ENCODE measurements around the gene SCN5A.

The SCN5A gene

DNA sequence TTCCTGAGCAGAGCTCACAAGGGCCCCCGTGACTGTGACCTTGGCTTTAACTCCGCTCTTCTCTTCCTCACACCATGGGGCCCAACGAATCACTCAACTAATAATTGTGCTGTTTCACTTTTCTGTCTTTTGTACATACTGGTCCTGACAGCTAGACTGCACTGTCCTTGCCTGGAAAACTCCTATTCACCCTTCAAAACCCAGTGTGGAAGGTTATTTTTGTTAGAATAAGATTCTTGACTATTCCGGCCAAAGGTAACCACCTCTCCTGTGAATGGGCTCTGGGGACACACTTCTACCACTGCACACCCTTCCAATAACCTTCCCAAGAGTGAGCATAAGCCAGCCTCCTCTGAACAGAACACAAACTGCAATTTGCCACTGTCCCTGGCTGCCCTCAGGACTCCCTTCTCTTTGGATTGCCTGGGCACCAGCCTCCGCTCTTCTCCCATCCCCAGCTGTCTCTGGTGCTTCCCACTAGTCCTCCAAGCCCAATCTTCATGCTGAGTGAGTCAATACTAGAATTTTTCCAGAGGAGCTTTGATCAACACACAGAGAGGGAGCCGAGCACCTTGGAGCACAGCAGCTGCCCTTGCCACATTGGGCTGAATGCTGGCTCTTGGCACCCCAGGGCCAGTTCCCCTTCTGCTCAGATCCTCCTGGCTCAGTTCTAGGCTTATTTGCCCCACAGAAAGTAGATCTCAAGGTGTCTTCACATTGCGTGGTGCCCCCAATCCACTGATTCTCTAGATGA, 2.1 kb downstream of the SCN5A start:
- DNase-seq (ENCODE audit: low spot score), result no peak

DNA sequence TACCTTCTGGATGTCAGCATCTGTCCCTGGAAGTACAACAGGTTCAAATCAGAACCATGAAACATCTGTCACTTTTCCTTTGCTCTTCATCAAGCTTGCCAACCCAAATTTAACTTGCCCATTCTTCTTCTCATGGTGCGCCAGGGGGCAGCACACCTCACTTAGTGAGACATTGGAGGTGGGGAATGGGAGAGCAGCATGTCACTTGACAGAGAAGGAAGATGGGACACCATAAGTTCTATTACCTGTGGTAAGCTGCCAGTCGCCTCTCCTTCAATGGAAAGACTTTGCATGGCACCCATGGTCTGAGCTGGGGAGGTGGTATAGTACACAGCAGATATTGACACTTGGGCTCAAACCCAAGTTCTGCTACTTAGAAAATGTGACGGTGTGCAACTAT, 2.9 kb downstream of the SCN5A start:
- DNase-seq (ENCODE audit: low spot score), result no peak

DNA sequence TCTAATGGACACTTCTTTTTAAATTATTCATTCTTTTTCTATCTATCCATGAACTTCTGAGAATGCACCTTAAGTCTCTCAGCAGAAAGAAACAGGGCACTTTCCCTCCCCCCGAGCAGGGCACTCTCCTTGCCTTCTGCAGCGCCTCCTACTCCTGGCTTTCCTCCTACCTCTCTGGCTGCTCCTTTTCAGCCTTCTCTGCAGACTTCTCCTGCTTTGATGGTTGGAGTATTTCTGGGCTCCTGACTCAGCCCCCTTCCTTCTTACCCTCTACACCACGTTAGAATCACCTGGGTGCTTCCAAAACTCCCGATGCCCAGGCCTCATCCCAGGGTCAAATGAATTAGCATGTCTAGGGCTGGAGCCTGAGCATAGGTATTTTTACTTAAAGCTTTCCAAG, 3.4 kb downstream of the SCN5A start:
- no peak for DNase-seq (ENCODE audit: low spot score)

DNA sequence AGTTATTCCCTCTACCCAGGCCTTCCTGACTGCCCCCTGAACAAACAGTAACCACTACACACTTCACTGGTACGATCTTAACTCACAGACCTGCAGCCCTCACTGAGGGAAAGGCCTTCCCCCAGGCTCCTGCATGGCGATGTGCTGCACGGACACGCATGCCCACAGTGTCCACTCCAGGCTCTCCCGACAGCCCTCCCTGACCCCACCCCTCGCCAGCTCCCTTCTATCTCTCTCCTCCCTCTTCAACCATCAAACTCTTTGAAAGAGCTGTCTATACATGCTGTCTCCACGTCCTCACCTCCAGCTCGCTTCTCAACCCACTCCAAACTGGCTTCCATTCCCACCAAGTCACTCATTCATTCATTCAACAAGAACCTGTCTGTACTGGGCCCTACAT, 3.9 kb downstream of the SCN5A start:
- DNase-seq (ENCODE audit: low spot score), result no peak

DNA sequence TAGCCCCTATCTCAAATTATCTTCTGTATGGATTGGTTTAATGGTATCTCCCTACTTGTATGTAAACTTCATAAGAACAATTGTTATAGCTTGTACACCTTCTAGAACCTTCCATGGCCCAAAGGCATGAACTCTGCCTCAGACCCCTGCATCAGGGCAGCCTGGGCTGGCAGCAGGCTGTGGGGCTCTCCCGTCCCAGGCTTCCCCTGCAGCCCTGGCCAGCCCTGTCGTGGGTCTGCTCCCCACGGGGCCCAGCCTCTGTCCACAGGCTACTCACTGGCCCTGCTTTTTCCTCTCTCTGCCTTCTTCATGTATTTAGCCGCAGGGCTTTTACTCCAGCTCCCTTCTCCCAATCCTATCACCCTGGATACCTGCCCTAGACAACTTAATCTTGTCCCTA, 4.4 kb downstream of the SCN5A start:
- DNase-seq (ENCODE audit: low spot score), result no peak

DNA sequence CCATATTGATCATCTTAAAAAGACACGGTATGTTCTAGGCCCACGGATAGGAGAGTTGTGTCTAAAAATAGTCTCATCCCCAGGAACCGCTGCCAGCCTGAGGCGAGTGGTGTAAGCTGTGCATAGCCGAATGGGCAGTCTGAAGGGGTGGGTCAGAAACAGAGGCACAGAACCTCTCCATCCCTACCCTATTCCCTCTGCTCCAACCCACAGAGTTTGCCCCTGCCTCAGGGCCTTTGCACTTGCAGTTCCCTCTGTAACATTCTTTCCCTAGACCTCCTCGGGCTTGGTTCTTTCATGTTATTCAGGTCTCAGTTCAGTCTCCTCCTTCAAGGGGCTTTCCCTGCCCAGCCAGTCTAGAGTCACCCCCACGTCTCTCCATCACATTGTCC, 4.8 kb downstream of the SCN5A start:
- no peak for DNase-seq (ENCODE audit: low spot score)

DNA sequence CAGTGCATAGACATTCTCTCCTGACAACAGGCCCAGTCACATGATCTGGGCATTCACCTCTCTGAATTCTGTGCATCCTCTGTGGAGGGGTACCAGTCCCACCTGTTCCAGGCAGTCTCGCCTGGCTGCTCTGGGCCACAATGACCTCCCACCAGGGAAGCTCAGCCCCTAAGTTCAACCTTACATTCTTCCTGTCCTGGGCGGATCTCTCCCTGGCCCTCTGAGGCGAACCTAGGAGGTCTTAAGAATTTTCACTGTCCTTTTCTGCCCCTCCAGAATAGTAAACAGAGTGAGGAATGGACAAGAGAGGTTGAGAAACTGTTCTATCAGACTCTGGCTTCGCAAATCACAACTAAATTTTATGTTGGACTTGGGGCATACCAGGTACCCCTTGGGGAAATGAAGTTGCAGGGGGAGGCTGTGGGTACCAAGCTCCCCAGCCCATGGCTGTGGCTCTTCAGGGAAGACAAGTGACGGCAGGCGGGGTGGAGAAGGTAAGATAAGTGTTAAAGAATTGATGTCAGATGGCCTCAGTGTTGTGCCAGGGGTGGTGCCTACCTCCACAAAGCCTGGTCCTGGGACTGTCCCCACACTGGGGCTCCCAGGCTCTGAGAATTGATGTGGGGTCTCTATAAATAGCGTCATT, 5.3 kb downstream of the SCN5A start:
- no peak for DNase-seq (ENCODE audit: low spot score)

DNA sequence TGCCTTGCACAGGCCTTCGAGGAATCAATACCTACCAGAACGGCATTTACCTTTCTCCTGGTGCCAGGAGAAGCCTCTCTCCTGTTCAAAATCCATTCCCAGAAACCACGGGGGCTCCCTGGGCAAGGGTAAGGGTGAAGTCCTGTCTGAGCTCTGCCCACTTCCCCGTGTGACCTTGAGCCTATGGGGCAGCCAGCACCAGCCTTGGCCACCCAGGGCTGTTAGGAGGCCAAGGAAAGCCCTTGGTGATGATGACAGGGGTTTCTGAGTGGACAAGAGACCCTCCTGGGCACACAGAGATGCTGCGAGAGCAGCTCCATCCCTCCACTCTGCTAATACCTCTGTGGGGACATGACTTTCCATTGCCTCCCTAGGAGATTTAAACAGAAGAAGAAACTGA, 5.9 kb downstream of the SCN5A start:
- no peak for DNase-seq (ENCODE audit: low spot score)

DNA sequence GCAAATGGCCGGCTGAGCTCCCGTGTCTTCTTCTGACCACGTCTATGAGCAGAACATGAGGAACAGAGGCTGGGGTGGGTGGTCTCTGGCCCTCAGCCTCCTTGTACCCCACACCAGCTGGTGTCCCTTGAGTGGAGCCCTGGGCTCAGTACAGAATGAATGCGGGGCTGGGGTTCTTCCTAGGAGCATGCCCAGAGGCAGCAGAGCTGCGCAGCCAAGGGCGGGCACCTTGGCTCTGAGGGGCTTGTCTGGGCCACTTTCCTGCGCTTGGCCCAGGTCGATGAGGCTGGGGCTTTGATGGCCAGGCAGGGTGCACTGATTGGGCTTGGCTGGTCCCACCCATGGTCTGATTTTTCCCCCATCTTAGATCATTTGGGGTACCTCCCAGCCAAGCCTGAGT, 6.4 kb downstream of the SCN5A start:
- DNase-seq (ENCODE audit: low spot score), result no peak

DNA sequence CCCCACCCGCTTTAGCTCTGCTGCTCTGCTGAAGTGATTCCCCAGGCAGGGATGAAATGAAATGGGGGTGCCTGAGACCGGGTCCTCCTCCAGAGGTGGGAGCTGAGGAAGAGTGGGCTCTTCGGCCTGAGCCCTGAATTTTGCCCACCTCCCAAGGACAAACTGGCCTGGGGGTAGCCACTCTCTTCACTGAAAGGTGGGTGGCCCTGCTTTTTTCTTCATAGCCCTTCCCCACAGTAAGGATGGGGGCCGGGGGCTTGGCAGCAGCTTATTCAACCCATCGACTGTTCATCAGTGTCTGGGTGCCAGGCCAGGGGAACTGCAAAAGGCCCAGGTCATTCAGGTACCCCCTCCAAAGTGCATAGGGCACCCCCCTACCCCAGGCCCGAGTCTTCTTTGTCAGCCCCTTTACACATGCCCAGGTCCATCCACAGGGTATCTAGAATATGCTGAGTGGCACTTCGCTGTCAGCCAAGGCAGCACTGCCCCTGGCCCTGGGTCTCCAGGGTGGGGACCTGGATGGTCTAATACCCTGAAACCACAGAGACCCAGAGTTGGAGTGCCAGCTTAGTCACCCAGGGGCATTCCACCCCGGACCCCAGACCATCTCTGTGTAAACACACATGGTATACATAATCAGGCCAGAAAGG, 7.9 kb downstream of the SCN5A start:
- no peak for DNase-seq (ENCODE audit: low spot score)

DNA sequence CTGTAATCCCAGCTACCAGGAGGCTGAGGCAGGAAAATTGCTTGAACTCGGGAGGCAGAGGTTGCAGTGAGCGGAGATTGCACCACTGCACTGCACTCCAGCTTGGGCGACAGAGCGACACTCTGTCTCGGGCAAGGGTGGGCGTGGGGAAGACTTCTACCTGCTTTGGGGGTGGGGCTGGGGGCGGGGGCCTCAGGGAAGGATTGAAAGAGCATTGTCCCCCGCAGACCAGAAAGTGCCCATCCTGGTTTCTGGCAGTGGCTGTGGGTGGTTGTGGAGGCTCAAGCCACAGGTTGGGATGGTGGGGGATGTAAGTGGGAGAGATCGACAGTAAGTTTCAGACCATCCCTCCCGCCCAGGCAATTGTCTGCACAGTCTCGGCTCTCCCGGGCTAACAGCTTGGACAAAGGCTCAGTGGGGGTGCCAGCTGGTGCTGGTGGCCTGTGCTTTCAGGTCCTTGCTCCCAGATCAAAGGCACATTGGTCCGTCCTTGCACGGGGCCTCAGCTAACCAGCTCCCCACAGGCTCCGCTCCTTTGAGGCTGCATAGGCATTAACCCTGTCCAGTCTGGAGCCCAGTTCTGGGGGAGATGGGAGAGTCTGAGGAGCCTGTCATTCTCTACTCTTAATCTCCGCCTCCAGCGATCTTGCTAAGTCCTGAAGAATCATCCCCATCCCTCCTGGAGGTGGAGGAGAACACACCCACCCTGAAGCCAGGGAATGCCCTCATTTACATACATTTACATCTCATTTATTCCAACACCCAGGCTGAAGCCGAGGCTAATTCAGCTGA, 8.6 kb downstream of the SCN5A start:
- DNase-seq (ENCODE audit: low spot score), result peak; percentile 65

DNA sequence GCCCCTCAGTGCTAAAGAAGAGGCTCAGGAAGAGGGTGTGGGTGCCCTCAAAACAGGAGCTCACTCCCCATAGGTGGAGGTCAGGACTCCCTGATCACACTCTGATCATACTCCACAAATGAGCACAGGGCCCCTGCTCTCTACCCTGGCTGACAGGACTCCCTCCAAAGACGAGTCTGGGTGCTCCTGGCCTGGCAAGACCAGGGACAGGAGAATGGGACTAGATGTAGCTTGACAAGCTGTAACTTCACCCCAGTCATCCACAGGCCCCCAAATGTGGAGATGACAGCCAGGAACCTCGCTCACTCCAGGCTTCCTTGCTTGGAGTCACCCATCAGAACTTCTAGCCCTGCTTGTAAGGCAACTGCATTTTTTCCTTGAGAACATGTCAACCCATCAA, 11.1 kb downstream of the SCN5A start:
- no peak for DNase-seq (ENCODE audit: low spot score)

DNA sequence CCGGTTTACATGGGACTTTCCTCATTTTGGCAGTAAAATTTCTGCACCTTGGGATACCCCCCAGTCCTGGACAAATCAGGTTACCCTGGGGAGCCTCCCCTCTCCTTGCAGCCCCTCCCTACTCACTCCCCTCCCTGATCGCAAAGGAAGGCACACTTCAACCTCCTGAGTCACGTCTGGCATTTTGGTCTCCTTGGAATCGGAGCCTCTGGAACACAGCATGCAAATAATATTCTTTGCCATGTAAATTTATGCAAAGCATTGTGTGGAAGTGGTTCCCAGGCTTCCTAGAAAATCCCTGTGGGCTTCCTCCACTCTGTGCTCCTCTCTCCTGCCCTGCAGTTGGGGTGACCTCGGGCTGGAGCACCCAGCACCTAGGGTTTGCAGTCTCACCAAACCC, 11.6 kb downstream of the SCN5A start:
- no peak for DNase-seq (ENCODE audit: low spot score)

DNA sequence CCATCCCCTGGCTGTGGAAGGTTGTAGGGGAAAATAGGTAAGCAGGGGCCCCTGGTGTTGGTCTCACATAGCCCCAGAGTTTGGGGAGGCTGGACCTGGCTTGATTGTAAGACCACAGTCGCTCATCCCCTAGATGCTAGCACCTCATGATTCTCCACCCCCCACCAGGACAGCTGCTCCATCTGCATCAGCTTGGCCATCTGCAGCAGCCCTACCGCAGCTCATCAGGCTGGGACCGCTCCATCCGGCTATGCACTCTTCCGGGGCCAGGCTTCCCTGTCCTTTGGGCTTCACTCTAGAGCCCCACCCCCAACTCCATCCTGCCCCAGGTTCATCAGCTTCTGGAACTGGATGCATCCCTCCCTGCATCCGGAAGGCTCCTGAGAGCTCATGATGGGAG, 12.6 kb downstream of the SCN5A start:
- DNase-seq (ENCODE audit: low spot score), result peak; percentile 82

DNA sequence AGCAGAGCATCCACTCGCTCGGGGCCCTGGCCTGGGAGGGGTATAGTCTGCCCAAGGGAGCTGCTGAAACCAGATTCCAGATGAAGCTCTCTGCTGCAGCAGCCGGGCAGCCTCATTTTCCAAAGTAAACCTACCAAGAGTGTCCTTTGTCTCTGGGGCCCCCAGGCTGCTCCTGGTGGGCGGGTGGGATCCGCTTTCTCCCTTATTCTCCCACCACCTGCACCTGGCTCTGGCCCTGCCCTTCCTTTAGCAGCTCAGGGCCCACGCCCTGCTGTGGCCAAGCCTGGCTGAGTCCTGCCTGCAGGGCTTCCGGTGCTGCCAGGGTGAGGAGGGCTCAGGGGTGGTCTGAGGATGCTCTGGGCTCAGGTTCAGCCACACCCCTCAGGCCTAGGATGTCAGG, 13.0 kb downstream of the SCN5A start:
- DNase-seq (ENCODE audit: low spot score), result peak; percentile 86

DNA sequence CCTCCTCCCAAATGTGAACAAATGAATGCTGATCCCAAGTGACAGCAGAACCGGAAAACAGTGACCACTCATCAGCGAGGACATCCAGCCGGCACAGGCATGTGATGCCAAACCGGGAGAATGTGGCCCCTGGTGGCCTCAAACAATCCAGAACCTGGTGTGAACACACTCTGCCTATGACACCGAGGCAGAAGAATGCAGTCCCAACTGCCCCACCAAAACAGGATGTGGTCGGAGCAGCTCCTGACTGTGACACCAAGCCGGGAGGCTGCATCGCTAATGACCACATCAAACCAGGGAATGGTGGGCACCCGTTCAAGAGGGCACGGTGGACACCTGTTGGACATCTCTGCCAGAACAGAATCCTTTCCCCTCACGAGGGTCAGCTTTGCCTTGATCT, 15.4 kb downstream of the SCN5A start:
- peak; percentile 98 for DNase-seq (ENCODE audit: low spot score)

DNA sequence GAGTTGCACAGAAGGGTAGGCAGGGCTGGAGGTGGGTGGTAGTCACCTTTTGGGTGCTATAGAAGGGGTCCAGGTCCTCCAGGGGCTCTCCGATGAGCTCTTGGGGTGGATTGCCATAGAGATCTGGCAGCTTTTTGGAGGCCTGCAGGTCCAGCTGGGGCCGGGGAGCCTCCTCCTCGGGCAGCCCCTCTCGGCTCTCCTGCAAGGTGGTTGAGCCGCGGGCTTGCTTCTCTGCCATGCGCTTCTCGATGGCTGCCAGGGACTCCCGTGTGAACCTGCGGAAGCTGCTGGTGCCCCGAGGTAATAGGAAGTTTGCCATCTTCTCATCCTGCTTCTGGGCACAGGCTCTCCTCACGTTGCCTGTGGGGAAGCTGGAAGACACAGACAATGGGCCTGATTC, 16.5 kb downstream of the SCN5A start:
- DNase-seq (ENCODE audit: low spot score), result no peak

DNA sequence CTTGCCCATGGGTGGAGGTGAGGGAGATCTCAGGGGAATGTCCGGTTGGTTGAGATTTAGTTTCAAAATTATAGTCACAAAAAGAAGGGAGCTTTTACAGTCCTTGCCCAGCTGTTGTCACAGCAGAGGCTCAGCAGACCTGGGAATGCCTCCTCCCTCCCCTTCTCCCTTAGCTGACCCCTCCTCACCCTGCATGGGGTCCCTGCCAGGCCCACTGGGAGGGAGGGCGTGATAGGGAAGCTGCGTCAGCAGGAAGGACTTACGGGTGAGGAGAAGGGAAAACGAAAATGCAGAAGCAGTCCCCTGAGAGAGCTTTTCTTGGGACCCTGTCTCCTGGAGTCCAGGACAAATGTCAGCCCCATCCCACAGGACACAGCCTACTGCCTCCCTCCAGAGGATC, 18.9 kb downstream of the SCN5A start:
- DNase-seq (ENCODE audit: low spot score), result no peak

DNA sequence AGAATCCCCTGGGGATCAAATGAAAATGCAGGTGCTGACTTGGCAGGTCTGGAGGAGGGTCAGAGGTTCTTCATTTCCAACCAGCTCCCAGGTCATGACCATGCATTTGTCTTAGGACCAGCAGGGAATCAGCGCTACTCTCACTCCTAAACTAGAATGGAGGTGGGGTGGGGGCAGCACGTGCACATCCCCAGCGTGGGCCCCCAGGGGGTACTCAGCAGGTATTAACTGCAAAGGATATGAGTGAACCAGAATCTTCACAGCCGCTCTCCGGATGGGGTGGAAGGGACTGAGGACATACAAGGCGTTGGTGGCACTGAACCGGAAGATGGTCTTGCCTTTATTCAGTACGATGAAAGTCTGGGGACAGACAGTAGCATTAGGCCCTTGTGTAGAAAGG, 19.4 kb downstream of the SCN5A start:
- DNase-seq (ENCODE audit: low spot score), result no peak

DNA sequence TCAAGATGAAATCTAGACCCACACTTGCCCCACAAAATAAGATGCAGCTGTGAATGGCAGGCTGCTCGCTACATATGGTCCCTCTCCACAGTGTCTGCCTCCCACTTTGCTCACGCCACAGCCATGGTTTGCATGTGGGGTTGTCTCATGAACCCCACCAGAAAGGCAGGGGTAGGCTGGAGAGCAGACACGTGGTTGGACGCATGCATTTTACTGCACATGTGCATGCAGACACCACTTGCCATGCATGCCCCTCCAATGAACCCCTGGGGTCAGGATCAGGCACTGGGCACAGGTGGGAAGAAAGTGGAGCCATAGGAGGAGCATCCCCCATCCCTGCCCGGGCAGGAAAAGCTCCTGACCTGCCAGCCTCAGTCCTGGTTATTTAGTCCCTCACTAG, 20.7 kb downstream of the SCN5A start:
- no peak for DNase-seq (ENCODE audit: low spot score)

DNA sequence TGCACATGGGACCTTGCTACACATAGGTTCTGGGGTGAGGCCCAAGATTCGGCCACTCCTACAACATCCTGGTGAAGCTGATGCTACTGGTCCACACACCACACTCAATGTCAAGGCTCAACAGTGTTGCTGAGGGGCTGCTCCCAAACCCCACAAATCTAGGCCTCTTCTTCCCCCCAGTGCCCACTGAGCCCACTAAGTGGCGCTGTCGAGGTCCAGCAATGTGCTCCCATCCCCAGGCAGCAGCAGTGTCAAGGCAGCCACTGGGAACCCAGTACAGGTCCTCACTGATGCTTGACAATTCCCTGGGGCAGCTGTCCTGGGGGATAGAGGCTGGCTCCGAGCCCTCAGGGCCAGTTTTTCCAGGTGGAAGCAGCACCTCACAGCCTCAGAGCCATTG, 21.5 kb downstream of the SCN5A start:
- DNase-seq (ENCODE audit: low spot score), result peak; percentile 46

DNA sequence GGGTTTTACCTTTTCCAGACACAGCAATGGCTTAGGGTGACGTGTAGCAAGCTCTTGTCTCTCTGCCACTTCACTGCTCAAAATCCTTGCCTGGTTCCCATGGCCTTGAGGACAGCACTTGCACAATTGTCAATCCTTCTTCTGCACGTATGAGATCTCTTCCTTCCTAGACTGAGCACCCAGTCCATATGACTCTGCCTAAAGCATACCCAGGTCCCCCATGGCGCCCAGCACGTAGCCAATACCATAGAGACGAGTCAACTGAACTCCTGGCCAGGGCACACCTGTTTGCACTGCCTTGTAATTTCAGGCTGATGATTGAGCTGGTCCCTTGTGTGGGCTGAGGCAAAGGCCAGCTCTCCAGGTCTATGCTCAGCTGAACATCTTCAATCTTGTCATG, 23.3 kb downstream of the SCN5A start:
- no peak for DNase-seq (ENCODE audit: low spot score)

DNA sequence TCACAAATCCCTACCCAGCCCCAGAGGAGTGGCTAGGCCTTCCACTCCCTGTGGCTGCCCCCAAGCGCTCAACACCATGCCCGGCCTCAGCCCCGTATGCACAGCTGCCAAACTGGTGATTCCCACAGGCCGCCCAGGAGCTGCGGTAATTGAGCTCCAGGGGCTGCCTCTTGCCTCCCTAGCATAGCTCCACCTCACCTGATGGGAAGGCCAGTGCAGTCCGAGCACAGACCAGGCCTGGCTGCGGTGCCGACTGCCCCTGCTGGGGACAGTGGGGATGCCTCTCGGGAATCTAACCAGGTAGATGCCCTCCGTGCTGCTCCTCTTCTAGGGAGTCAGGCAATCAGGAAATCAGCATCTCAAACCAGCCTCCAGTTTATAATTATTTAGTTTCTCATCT, 25.9 kb downstream of the SCN5A start:
- DNase-seq (ENCODE audit: low spot score), result no peak

Measured in SW480 (cell line).